Hematopoietic multipotent progenitor cell treated with erythropoietin and hydrocortisone succinate and interleukin-3 and kit ligand, for 6 days (in vitro differentiated cells): Measurements from ENCODE around the gene RAD51B.
"Not testable (repeated sequence)": the region's sequence is repeated elsewhere in the genome, so short reads cannot be mapped to it uniquely, and the experiment has no call there.

Experiments
- DNase-seq: peaks from one replicate; pipeline ENCODE4 v3.0.0-alpha.2; 2015

The RAD51B gene

DNA sequence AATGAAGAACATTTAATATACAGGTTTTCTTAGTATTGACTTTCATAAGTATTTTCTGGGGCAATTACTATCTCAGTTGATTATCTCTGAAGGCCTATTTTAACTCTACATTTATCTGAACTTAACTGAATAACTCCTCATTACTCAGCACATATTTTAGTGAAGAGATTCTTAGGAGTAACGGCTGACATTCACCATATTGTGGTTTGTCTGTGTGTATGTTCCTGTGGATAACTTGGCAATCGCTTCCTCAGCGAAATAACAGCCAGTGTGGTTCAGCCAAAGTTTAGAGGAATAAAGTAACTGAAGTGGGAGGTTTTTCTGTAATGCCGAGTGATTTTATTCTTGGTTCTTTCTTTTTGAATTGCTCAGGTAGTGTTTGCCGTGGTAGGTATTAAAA is 168.0 kb downstream of the RAD51B start:
- peak; percentile 92 for DNase-seq

GRCh38 chr14:67988210-67988609 is 168.6 kb downstream of the RAD51B start:
- not testable (repeated sequence) for DNase-seq

GRCh38 chr14:67990576-67990975 is 171.0 kb downstream of the RAD51B start:
- DNase-seq = no peak

GRCh38 chr14:67994531-67994930 is 175.0 kb downstream of the RAD51B start:
- DNase-seq = no peak

DNA sequence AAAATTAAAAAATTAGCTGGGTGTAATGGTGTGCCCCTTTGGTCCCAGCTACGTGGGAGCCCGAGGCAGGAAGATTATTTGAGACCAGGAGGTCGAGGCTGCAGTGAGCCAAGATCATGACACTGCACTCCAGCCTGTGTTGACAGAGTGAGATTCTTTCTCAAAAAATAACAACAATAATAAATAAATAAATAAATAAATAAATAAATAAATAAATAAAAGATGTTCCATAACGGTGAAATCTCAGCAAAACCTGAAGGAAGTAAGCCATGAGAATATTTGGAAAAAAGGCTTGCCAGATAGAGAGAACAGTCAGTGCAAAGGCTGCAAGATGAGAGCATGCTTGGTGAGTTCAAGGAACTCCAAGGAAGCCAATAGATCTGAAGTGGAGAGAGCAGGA is 176.7 kb downstream of the RAD51B start:
- DNase-seq = no peak

- no peak for DNase-seq
Observed at GRCh38 chr14:67998834-67999233, 179.3 kb downstream of the RAD51B start.

DNA sequence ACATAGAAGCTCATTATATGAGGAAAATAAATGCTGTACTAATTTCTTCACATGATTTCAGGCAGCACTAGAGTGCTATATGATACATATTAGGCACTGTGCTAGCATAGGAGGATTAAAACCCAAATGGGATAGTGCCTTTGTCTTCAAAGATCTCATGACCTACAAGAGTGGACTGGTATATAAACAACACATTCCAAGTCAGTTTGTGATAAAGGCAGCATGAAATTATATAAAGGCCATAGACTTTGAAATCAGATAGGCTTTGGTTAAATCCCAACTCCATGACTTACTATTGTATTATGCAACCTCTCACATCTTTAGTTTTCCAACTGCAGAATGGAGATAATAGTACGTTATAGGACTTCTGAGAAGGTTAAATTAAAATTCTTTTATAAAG is 179.7 kb downstream of the RAD51B start:
- no peak for DNase-seq

- no peak for DNase-seq
Observed at GRCh38 chr14:67999705-68000384, 180.3 kb downstream of the RAD51B start.

GRCh38 chr14:68000511-68000910 is 180.9 kb downstream of the RAD51B start:
- DNase-seq = no peak

- DNase-seq = no peak
Observed at GRCh38 chr14:68008491-68008890, 188.9 kb downstream of the RAD51B start.

DNA sequence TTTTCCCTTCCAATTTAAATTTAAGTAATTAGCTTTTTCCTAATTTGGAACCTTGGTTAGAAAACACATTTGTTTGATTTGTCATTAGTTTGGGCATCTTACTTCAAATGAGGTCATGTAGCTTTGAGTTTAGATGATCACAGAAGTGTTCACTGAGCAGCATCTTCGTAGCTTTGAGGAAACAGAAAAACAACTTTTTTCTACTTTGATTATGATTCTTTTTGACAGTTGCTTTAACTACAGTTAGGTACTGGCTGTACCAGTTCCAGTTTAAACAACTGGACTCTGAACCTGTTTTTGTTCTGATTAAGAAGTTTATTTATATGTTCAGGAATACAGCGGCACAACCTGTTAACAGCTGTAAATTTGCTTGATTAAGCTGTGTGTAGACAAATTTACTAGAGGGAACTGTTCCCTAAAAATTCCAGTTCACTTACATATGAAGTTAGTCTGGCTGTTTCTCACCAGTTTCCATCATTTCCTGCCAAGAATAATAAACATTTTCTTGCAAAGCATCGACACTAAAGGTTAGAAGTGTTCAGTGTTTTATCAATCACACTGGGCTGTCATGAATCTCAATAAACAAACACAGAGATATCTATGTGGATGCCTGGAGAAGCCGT is 191.9 kb downstream of the RAD51B start:
- DNase-seq = no peak

DNA sequence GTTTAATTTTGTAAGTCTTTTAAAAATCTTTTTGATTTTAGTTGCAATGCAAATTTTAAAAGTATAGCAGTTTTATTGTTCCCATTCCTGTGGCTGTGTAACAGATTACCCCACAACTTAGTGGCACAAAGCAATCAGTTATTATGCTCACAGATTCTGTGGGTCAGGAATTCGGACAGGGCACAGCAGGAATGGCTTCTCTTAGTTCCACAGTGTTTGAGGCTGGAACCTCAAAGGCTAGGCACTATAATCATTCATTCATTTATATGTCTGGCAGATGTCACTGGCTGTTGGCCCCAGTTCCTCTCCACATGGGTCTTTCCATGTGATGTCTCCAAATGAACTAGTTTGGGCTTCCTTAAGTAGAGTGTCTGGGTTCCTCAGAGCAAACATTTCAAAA is 193.3 kb downstream of the RAD51B start:
- no peak for DNase-seq

GRCh38 chr14:68013326-68013725 is 193.7 kb downstream of the RAD51B start:
- DNase-seq = no peak

- DNase-seq = no peak
Observed at GRCh38 chr14:68014771-68015170, 195.2 kb downstream of the RAD51B start.

GRCh38 chr14:68015356-68016254 is 196.0 kb downstream of the RAD51B start:
- DNase-seq = no peak

DNA sequence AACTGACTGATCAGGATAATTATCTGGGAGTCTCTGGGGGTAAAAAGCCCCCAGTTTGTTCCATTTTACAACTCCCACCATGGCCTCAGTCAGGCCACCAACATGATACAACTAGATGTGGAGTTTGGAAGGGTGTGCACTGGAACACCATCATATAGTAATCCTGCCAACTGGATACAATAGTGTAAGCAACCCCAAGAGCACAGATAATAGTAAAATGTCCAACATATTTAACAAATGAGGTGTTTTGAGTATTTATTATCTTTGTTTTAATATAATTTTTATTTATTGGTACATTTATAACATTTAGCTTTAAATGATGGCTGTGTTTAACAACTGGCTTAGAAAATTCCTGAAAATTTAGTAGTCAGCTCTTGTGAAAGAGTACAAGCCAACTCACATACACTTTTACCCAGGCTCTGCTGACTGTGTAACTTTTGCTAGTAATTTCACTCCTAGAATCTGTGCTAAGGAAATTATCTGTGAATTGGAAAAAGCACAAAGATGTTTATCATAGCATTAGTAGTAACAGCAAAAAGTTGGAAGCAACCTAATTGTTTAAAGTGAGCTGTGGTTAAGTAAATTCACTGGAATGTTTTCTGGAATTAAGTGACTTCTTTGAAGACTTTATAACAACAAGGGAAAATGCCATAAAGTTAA is 196.8 kb downstream of the RAD51B start:
- DNase-seq = no peak

- no peak for DNase-seq
Observed at GRCh38 chr14:68018598-68018997, 199.0 kb downstream of the RAD51B start.

GRCh38 chr14:68020493-68020892 is 200.9 kb downstream of the RAD51B start:
- DNase-seq = no peak

- DNase-seq = no peak
Observed at GRCh38 chr14:68020999-68021663, 201.6 kb downstream of the RAD51B start.

- no peak for DNase-seq
Observed at GRCh38 chr14:68027276-68027675, 207.7 kb downstream of the RAD51B start.

GRCh38 chr14:68028075-68028474 is 208.5 kb downstream of the RAD51B start:
- DNase-seq = no peak

- not testable (repeated sequence) for DNase-seq
Observed at GRCh38 chr14:68031011-68031410, 211.4 kb downstream of the RAD51B start.

- DNase-seq = no peak
Observed at GRCh38 chr14:68032154-68032553, 212.6 kb downstream of the RAD51B start.
